NT2/D1 (cell line): ENCODE data around the gene OPRD1.

Experiments
- DNase-seq: peaks from one replicate; pipeline ENCODE4 v3.0.0-alpha.2; 2011; ENCODE audit warnings: low read depth, low spot score
- H3K27me3 ChIP-seq: 2 replicates; pipeline ENCODE4 v1.6.0; 2011; ENCODE audit warnings: mild to moderate bottlenecking; ENCODE audit not compliant: insufficient read length, insufficient read depth
- H3K36me3 ChIP-seq: 2 replicates; pipeline ENCODE4 v1.6.1; 2011; ENCODE audit warnings: mild to moderate bottlenecking, low read length, mixed read lengths; ENCODE audit not compliant: insufficient read depth, insufficient read length
- H3K4me1 ChIP-seq: 2 replicates; pipeline ENCODE4 v1.5.1; 2011; ENCODE audit not compliant: insufficient read depth, insufficient read length
- H3K4me3 ChIP-seq: 2 replicates; pipeline ENCODE4 v1.5.1; 2011; ENCODE audit warnings: low read depth; ENCODE audit not compliant: insufficient read length
- H3K9ac ChIP-seq: 2 replicates; pipeline ENCODE4 v1.6.0; 2011; ENCODE audit warnings: low read depth; ENCODE audit not compliant: insufficient read length
- H3K9me3 ChIP-seq: 2 replicates; pipeline ENCODE4 v1.5.1; 2011; ENCODE audit warnings: mild to moderate bottlenecking, low read length; ENCODE audit not compliant: insufficient read depth
- SUZ12 ChIP-seq: IDR thresholded peaks from 2 replicates; pipeline ENCODE4 v1.6.1; 2011; ENCODE audit not compliant: insufficient read length, insufficient read depth; ENCODE audit errors: extremely low read depth
- YY1 ChIP-seq: IDR thresholded peaks from 2 replicates; pipeline ENCODE4 v1.6.1; 2011; ENCODE audit not compliant: insufficient read length, insufficient read depth
- ZNF274 ChIP-seq: IDR thresholded peaks from 2 replicates; pipeline ENCODE4 v1.6.1; 2011; ENCODE audit warnings: mild to moderate bottlenecking, low read depth, low read length

OPRD1 gene

DNA sequence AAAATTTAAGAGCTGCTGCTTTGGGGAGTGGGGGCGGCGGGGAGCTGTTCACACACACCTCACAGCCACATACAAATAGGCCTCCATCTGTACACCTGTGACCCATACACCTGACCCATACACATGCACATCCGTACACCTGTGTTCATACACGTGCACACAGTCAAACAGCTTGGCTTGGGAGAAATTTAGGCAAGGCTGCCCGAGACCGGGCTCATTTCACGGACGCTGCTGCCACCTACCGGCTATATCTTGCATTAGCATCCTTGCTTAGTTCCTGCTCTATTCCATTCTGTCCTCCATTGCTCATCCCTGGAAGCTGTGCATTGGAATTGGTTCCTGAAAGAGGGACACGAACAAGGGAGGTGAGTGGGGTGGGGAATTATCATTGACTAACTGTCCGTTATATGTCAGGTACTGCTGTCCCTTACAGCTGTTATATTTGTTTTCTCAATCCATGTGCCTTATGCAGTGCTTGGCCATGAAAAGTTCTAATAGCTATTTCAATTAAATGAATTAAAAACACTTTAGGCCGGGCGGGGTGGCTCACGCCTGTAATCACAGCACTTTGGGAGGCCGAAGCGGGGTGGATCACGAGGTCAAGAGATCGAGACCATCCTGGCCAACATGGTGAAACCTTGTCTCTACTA is 65.3 kb downstream of the OPRD1 start:
- peaks cover 7% of the 10 kb centered on the region for H3K4me1 ChIP-seq
- TF ChIP-seq YY1 (peak; percentile 18), SUZ12 (no peak)
- H3K27me3 ChIP-seq, result no peaks in the 10 kb centered on the region
- no peak overlapping the region for H3K9ac ChIP-seq
- H3K4me3 ChIP-seq, result no peak overlapping the region
- no peaks in the 10 kb centered on the region for H3K9me3 ChIP-seq
- H3K36me3 ChIP-seq, result no peaks in the 10 kb centered on the region
- peak; percentile 75 for DNase-seq

DNA sequence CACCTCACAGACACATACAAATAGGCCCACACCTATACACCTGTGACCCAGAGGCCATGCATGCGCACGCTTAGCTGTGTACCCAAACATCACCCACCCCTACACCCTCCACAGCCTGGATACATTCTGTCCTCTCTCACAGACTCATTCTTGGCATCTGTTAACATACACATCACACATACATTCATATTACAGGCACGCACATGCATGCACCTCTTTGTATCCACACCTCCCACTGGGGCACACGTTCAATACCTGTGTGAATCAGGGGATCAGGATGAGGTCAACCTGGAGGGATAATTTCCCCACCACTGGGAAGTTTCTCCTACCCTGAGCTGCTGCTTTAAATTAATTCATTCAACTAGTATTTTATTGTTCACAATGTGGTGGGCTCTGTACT is 66.8 kb downstream of the OPRD1 start:
- no peak for TF ChIP-seq ZNF274
- no peak for TF ChIP-seq SUZ12
- no peak for TF ChIP-seq YY1
- no peaks in the 10 kb centered on the region for H3K9me3 ChIP-seq
- no peak overlapping the region for H3K4me3 ChIP-seq
- H3K27me3 ChIP-seq, result no peaks in the 10 kb centered on the region
- DNase-seq, result no peak
- H3K36me3 ChIP-seq, result no peaks in the 10 kb centered on the region
- peaks cover 12% of the 10 kb centered on the region for H3K4me1 ChIP-seq
- no peak overlapping the region for H3K9ac ChIP-seq

- no peak overlapping the region for H3K4me3 ChIP-seq
- peaks cover 28% of the 10 kb centered on the region for H3K4me1 ChIP-seq
- no peaks in the 10 kb centered on the region for H3K9me3 ChIP-seq
- no peaks in the 10 kb centered on the region for H3K36me3 ChIP-seq
- no peak for TF ChIP-seq SUZ12
- TF ChIP-seq YY1, result no peak
- TF ChIP-seq ZNF274, result no peak
- no peak overlapping the region for H3K9ac ChIP-seq
- DNase-seq, result peak; percentile 97
- H3K27me3 ChIP-seq, result peaks cover 2% of the 10 kb centered on the region
Observed at GRCh38 chr1:28882009-28882628, 70.1 kb downstream of the OPRD1 start.

DNA sequence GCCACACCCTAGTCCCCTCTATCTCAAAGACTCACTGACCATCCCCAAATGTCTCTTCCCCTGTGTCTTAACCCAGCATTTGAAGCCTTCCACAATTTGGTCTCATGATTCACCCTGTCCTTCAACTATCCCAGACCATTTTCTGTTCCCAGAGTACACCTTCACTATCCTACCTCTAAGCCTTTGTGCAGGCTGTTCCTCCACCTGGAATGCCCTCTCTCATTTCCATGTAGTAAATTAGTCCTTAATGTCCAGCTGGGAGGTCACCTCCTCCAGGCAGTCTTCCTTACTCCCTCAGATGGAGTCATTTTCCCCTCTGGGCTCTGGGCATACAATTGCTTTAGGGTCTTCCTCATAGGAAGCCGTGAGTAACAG is 71.3 kb downstream of the OPRD1 start:
- Histone ChIP-seq H3K9ac (peak overlapping the region; percentile 62), H3K36me3 (no peaks in the 10 kb centered on the region), H3K27me3 (peaks cover 4% of the 10 kb centered on the region), H3K4me3 (peak overlapping the region; percentile 1), H3K9me3 (no peaks in the 10 kb centered on the region), H3K4me1 (peaks cover 28% of the 10 kb centered on the region)
- TF ChIP-seq ZNF274, result no peak
- no peak for TF ChIP-seq YY1
- TF ChIP-seq SUZ12, result no peak
- no peak for DNase-seq

DNA sequence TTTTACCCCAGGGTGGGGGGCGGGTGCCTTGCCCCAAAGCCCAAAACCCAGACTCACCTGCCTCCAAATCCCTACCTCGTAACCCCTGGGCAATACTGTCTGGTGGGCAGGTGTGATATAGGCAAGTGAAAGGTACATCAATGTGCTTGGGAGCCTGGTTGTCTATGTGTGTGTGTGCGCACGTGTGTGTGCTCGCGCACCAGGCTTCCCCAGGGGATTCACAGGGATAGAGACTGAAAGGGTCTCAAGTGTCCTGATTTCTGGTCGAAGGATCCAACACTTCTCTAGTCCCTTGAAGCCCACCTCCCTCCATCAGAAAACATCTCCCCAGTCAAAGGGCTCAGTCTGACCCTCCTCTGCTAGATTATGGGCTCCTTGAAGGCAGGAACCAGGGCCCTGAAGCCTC is 73.5 kb downstream of the OPRD1 start:
- H3K9me3 ChIP-seq, result no peaks in the 10 kb centered on the region
- no peak overlapping the region for H3K4me3 ChIP-seq
- no peaks in the 10 kb centered on the region for H3K36me3 ChIP-seq
- peaks cover 31% of the 10 kb centered on the region for H3K4me1 ChIP-seq
- H3K9ac ChIP-seq, result peak overlapping the region; percentile 29
- H3K27me3 ChIP-seq, result peaks cover 16% of the 10 kb centered on the region
- no peak for DNase-seq
- TF ChIP-seq SUZ12 (no peak), YY1 (no peak), ZNF274 (no peak)

GRCh38 chr1:28885977-28886730 is 74.2 kb downstream of the OPRD1 start:
- Histone ChIP-seq H3K9me3 (no peaks in the 10 kb centered on the region), H3K4me1 (peaks cover 31% of the 10 kb centered on the region), H3K27me3 (peaks cover 16% of the 10 kb centered on the region), H3K4me3 (no peak overlapping the region), H3K9ac (no peak overlapping the region), H3K36me3 (no peaks in the 10 kb centered on the region)
- no peak for DNase-seq
- no peak for TF ChIP-seq ZNF274

GRCh38 chr1:28886731-28887418 is 74.9 kb downstream of the OPRD1 start:
- H3K4me3 ChIP-seq, result peak overlapping the region; percentile 81
- peaks cover 31% of the 10 kb centered on the region for H3K4me1 ChIP-seq
- DNase-seq, result peak; percentile 89
- no peaks in the 10 kb centered on the region for H3K36me3 ChIP-seq
- TF ChIP-seq YY1, result no peak
- TF ChIP-seq SUZ12, result no peak
- TF ChIP-seq ZNF274, result no peak
- H3K27me3 ChIP-seq, result peaks cover 16% of the 10 kb centered on the region
- no peaks in the 10 kb centered on the region for H3K9me3 ChIP-seq
- peak overlapping the region; percentile 83 for H3K9ac ChIP-seq
